SK-N-SH (cell line): Measurements from ENCODE around the gene S1PR3. TPM values are rescaled to one million over a fixed set of nuclear protein-coding genes. Genes with fewer than 3 reads are reported as not detected.

Experiments
- CTCF ChIA-PET: fragments of 300-600, 350-600 bp; formaldehyde crosslinking; extraction: SDS; loops from one replicate; lab custom pipeline; 2021; lab: Yijun Ruan, JAX
- POLR2A ChIA-PET: fragments of 350-600 bp; sonication (Branson Sonifier 250); formaldehyde crosslinking; extraction: SDS; loops from one replicate; lab custom pipeline; 2020; ENCODE audit warnings: antibody characterized with exemption, inconsistent platforms; lab: Yijun Ruan, JAX
- DNase-seq: peaks from one replicate; pipeline ENCODE4 v3.0.0; 2012
- H2AFZ ChIP-seq: fragments of 200-600 bp; sonication (generic); 2 replicates; pipeline ENCODE4 v1.8.1; 2016; ENCODE audit warnings: antibody characterized with exemption, mild to moderate bottlenecking, low read depth
- H3F3A ChIP-seq: fragments of 200-600 bp; sonication (generic); replicated peaks from 2 replicates; pipeline ENCODE3; 2016; ENCODE audit warnings: antibody characterized with exemption, mild to moderate bottlenecking; ENCODE audit not compliant: insufficient read depth
- H3K27ac ChIP-seq, 2 experiments: fragments of 200-500 bp in 1 of 2; fragments of 200-600 bp in 1 of 2; sonication (Bioruptor generic) in 1 of 2; sonication (generic), shearing (Covaris generic) in 1 of 2; 2 replicates each; pipeline versions ENCODE4 v1.5.1 to v1.6.1; 2014 to 2016; ENCODE audit warnings: low read depth in 2 of 2, inconsistent platforms in 1 of 2, low read length in 1 of 2, mild to moderate bottlenecking in 1 of 2, mixed read lengths in 1 of 2
- H3K27me3 ChIP-seq: fragments of 200-600 bp; sonication (generic), shearing (Covaris generic); 2 replicates; pipeline ENCODE4 v1.6.1; 2016; ENCODE audit warnings: mixed run types; ENCODE audit not compliant: insufficient read depth
- H3K36me3 ChIP-seq, 2 experiments: fragments of 200-500 bp in 1 of 2; fragments of 200-600 bp in 1 of 2; sonication (Bioruptor generic) in 1 of 2; sonication (generic) in 1 of 2; replicated peaks in 1 of 2; 2 replicates each; pipeline versions ENCODE3 to v1.5.1; 2014 to 2016; ENCODE audit warnings: low read length in 1 of 2, mild to moderate bottlenecking in 1 of 2; ENCODE audit not compliant: insufficient read depth in 2 of 2, control insufficient read depth in 1 of 2
- H3K4me1 ChIP-seq, 2 experiments: fragments of 200-500 bp in 1 of 2; fragments of 200-600 bp in 1 of 2; sonication (Bioruptor generic) in 1 of 2; sonication (generic), shearing (Covaris generic) in 1 of 2; 2 replicates each; pipeline versions ENCODE4 v1.5.1 to v1.6.1; 2014 to 2016; ENCODE audit warnings: low read depth in 1 of 2, low read length in 1 of 2, mixed run types in 1 of 2; ENCODE audit not compliant: insufficient read depth in 2 of 2, control insufficient read depth in 1 of 2
- H3K4me2 ChIP-seq: fragments of 200-600 bp; sonication (generic), shearing (Covaris generic); 2 replicates; pipeline ENCODE4 v1.6.1; 2017; ENCODE audit warnings: mixed run types
- H3K4me3 ChIP-seq, 2 experiments: fragments of 200-500 bp in 1 of 2; fragments of 200-600 bp in 1 of 2; sonication (Bioruptor generic) in 1 of 2; sonication (generic), shearing (Covaris generic) in 1 of 2; 2 replicates each; pipeline versions ENCODE4 v1.5.1 to v1.8.1; 2014 to 2016; ENCODE audit warnings: low read depth in 2 of 2, inconsistent platforms in 1 of 2, low read length in 1 of 2, mild to moderate bottlenecking in 1 of 2, mixed read lengths in 1 of 2, moderate library complexity in 1 of 2
- H3K79me2 ChIP-seq: fragments of 200-600 bp; sonication (generic); 2 replicates; pipeline ENCODE4 v1.8.1; 2017; ENCODE audit warnings: mild to moderate bottlenecking; ENCODE audit not compliant: insufficient read depth
- H3K9ac ChIP-seq: fragments of 200-600 bp; sonication (generic); 2 replicates; pipeline ENCODE4 v1.6.1; 2017; ENCODE audit warnings: mixed run types
- H3K9me2 ChIP-seq: fragments of 200-600 bp; sonication (generic); 2 replicates; pipeline ENCODE4 v1.6.1; 2017; ENCODE audit warnings: mixed run types
- H3K9me3 ChIP-seq: fragments of 200-600 bp; sonication (generic); 2 replicates; pipeline ENCODE4 v1.6.1; 2017; ENCODE audit warnings: mixed run types, mild to moderate bottlenecking, moderate library complexity
- H4K20me1 ChIP-seq: fragments of 200-600 bp; sonication (generic); 2 replicates; pipeline ENCODE4 v1.6.1; 2017; ENCODE audit warnings: mild to moderate bottlenecking, mixed run types; ENCODE audit not compliant: insufficient read depth
- EZH2phosphoT487 ChIP-seq: fragments of 200-600 bp; sonication (generic); IDR thresholded peaks from 2 replicates; pipeline ENCODE4 v1.6.1; 2017; ENCODE audit warnings: low read depth, mixed run types, mild to moderate bottlenecking, antibody characterized with exemption, moderate library complexity, borderline replicate concordance
- FOXM1 ChIP-seq: IDR thresholded peaks from 2 replicates; pipeline ENCODE4 v1.4.0; 2012; ENCODE audit warnings: low read depth, mild to moderate bottlenecking
- JUND ChIP-seq: IDR thresholded peaks from 2 replicates; pipeline ENCODE4 v1.4.0; 2012
- MEF2A ChIP-seq: IDR thresholded peaks from 2 replicates; pipeline ENCODE4 v1.4.0; 2012; ENCODE audit warnings: low read depth, borderline replicate concordance
- PBX3 ChIP-seq: IDR thresholded peaks from 2 replicates; pipeline ENCODE4; 2012
- RAD21 ChIP-seq: IDR thresholded peaks from 2 replicates; pipeline ENCODE4 v1.6.1; 2012; ENCODE audit warnings: mild to moderate bottlenecking, low read length
- RFX5 ChIP-seq: IDR thresholded peaks from 2 replicates; pipeline ENCODE4 v1.6.1; 2012; ENCODE audit warnings: mild to moderate bottlenecking, improper control_type of control experiment, low read length
- RXRA ChIP-seq: IDR thresholded peaks from 2 replicates; pipeline ENCODE4 v1.4.0; 2012; ENCODE audit warnings: low read depth, mild to moderate bottlenecking, borderline replicate concordance
- SMC3 ChIP-seq: IDR thresholded peaks from 2 replicates; pipeline ENCODE4 v1.6.1; 2012; ENCODE audit warnings: low read depth, low read length, improper control_type of control experiment
- TAF1 ChIP-seq: IDR thresholded peaks from 2 replicates; pipeline ENCODE4 v1.6.1; 2012; ENCODE audit warnings: low read depth, mild to moderate bottlenecking, low read length, moderate library complexity, borderline replicate concordance
- TCF12 ChIP-seq: IDR thresholded peaks from 2 replicates; pipeline ENCODE4 v1.4.0; 2012
- USF1 ChIP-seq: IDR thresholded peaks from 2 replicates; pipeline ENCODE4 v1.4.0; 2012; ENCODE audit warnings: low read depth, borderline replicate concordance
- WGBS: methylation state at CpG from one replicate; pipeline ENCODE4 v1.1.6; 2017; ENCODE audit warnings: low lambda C conversion rate; 5-methylcytosine and 5-hydroxymethylcytosine counted together
- polyA plus RNA-seq, 3 experiments: library from polyadenylated mRNA; depleted of rRNA; stranded (reverse); fragments of >200 nt; gene quantifications; 2 replicates each; pipeline ENCODE4 v1.2.3, GENCODE V29; 2012
- TF ChIP-seq, protein P1 (sequence below): IDR thresholded peaks from 2 replicates; pipeline ENCODE4 v1.4.0; 2012; ENCODE audit warnings: low read depth, borderline replicate concordance
- TF ChIP-seq, protein P2 (sequence below): fragments of 150-350 bp; IDR thresholded peaks from 2 replicates; pipeline ENCODE4 v1.6.1; 2017; ENCODE audit warnings: antibody characterized with exemption, low read length, low read depth, borderline replicate concordance

Gene S1PR3
- polyA plus RNA-seq, 1 of the 3 experiments (the other 2 are of a cell fraction) = 2.5 TPM

DNA sequence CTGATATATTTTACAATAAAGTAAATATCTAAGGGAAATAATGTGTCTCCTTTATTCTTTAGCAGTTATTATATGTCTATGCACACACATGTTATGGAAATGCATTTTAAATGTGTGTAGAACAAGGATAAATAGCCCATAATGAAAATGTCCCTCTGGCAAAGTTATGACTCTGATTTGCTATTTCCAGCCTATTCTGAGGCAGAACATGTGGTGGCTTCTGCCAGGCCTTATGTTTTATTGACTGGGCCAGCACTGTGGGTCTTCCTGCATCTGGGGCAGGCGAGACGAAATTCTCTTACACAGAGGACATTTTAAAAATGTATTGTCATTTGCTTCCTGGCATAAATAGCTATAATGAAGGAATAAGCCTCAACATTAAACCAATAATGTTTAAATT lies 52.8 kb downstream of the S1PR3 start:
- TF ChIP-seq MEF2A = no peak
- TF ChIP-seq USF1 = no peak
- TF ChIP-seq EZH2phosphoT487 = no peak
- TF ChIP-seq, protein P1, sequence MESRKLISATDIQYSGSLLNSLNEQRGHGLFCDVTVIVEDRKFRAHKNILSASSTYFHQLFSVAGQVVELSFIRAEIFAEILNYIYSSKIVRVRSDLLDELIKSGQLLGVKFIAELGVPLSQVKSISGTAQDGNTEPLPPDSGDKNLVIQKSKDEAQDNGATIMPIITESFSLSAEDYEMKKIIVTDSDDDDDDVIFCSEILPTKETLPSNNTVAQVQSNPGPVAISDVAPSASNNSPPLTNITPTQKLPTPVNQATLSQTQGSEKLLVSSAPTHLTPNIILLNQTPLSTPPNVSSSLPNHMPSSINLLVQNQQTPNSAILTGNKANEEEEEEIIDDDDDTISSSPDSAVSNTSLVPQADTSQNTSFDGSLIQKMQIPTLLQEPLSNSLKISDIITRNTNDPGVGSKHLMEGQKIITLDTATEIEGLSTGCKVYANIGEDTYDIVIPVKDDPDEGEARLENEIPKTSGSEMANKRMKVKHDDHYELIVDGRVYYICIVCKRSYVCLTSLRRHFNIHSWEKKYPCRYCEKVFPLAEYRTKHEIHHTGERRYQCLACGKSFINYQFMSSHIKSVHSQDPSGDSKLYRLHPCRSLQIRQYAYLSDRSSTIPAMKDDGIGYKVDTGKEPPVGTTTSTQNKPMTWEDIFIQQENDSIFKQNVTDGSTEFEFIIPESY = no peak
- no peak for TF ChIP-seq FOXM1
- no peak for TF ChIP-seq RFX5
- no peak for TF ChIP-seq RAD21
- no peak for TF ChIP-seq PBX3
- no peak for TF ChIP-seq TAF1
- no peak for TF ChIP-seq RXRA
- TF ChIP-seq JUND = no peak
- TF ChIP-seq, protein P2, sequence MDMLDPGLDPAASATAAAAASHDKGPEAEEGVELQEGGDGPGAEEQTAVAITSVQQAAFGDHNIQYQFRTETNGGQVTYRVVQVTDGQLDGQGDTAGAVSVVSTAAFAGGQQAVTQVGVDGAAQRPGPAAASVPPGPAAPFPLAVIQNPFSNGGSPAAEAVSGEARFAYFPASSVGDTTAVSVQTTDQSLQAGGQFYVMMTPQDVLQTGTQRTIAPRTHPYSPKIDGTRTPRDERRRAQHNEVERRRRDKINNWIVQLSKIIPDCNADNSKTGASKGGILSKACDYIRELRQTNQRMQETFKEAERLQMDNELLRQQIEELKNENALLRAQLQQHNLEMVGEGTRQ = no peak
- no peak for TF ChIP-seq TCF12
- no peak for TF ChIP-seq SMC3
- Histone ChIP-seq H3K4me1 (no peaks in the 10 kb centered on the region), H3K9me3 (no peaks in the 10 kb centered on the region), H4K20me1 (no peaks in the 10 kb centered on the region), H3F3A (peaks cover 17% of the 10 kb centered on the region), H3K36me3 (peaks cover 7 to 28% of the 10 kb centered on the region in 2 experiments), H3K9me2 (no peaks in the 10 kb centered on the region), H3K27me3 (no peaks in the 10 kb centered on the region), H3K27ac (no peak overlapping the region), H3K4me2 (no peak overlapping the region), H3K79me2 (no peaks in the 10 kb centered on the region; the same call in 1 of the 2 replicates), H2AFZ (no peak overlapping the region), H3K4me3 (no peak overlapping the region), H3K9ac (no peak overlapping the region)
- CTCF ChIA-PET = no interaction called here
- DNase-seq = no peak
- WGBS = 98% methylated on average over 2 of the region's 2 CpGs
- POLR2A ChIA-PET = no interaction called here
